ENCODE results near the gene SORL1.

The SORL1 gene

GRCh38 chr11:121517996-121518395 lies 65.9 kb downstream of the SORL1 start:
- no peak for TF ChIP-seq USF1 (IDR thresholded peaks at IDR 0.05)
- TF ChIP-seq CREB1 (IDR thresholded peaks at IDR 0.05; ENCODE audit: low read depth): no peak
- TF ChIP-seq TCF12 (IDR thresholded peaks at IDR 0.05; ENCODE audit: low read depth): no peak
- TF ChIP-seq EP300 (IDR thresholded peaks at IDR 0.05; ENCODE audit: borderline replicate concordance): no peak
- no peak for TF ChIP-seq YY1 (IDR thresholded peaks at IDR 0.05; ENCODE audit: low read depth)
- no peak for TF ChIP-seq NFIC (IDR thresholded peaks at IDR 0.05)
- no peak for TF ChIP-seq FOXM1 (IDR thresholded peaks at IDR 0.05; ENCODE audit: borderline replicate concordance, low read depth)
- no peak for TF ChIP-seq RAD21 (IDR thresholded peaks at IDR 0.05; ENCODE audit: low read depth)
- no peak for TF ChIP-seq EGR1 (IDR thresholded peaks at IDR 0.05)
- no peak for TF ChIP-seq CEBPB (IDR thresholded peaks at IDR 0.05)
- TF ChIP-seq ZBTB7A (IDR thresholded peaks at IDR 0.05; ENCODE audit: low read depth): no peak
- TF ChIP-seq, protein P1, sequence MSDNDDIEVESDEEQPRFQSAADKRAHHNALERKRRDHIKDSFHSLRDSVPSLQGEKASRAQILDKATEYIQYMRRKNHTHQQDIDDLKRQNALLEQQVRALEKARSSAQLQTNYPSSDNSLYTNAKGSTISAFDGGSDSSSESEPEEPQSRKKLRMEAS (IDR thresholded peaks at IDR 0.05): no peak
- no peak for TF ChIP-seq TAF1 (IDR thresholded peaks at IDR 0.05; ENCODE audit: low read depth)
- no peak for TF ChIP-seq REST (IDR thresholded peaks at IDR 0.05; ENCODE audit: low read depth)
- TF ChIP-seq TEAD4 (IDR thresholded peaks at IDR 0.05): no peak

DNA sequence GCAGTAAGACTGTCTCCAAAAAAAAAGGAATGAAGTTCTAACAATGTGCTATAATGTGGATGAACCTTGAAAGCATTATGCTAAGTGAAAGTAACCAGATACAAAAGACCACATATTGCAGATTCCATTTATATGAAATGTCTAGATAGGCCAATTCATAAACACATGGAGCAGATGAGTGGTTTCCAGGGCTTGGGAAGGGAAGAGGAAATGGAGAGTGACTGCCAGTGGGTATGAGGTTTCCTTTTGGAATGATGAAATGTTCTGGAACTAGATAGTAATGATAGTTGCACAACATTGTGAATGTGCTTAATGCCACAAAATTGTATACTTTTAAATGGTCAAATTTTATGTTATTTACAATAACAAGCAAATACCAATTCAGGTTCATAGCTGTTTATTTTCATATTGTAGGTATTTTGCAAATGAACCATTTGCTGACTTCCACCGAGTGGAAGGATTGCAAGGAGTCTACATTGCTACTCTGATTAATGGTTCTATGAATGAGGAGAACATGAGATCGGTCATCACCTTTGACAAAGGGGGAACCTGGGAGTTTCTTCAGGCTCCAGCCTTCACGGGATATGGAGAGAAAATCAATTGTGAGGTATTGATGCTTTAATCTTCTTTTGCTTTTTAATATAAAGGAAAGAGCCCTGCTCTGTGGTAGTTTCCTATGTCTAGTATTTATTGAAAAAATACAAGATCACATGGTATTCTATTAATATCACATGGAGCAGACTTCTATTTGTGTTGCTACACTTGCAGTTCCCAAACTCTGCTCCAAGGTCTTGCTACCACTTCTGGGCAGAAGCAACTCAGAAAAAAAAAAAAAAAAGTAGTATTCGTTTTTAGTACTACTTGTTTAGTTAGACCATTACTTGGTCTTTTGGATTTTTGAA lies 68.4 kb downstream of the SORL1 start:
- TF ChIP-seq USF1 (IDR thresholded peaks at IDR 0.05) (no peak), REST (IDR thresholded peaks at IDR 0.05; ENCODE audit: low read depth) (no peak), YY1 (IDR thresholded peaks at IDR 0.05; ENCODE audit: low read depth) (no peak), FOXM1 (IDR thresholded peaks at IDR 0.05; ENCODE audit: borderline replicate concordance, low read depth) (no peak), EGR1 (IDR thresholded peaks at IDR 0.05) (no peak), EP300 (IDR thresholded peaks at IDR 0.05; ENCODE audit: borderline replicate concordance) (no peak), TEAD4 (IDR thresholded peaks at IDR 0.05) (no peak), CEBPB (IDR thresholded peaks at IDR 0.05) (no peak)

DNA sequence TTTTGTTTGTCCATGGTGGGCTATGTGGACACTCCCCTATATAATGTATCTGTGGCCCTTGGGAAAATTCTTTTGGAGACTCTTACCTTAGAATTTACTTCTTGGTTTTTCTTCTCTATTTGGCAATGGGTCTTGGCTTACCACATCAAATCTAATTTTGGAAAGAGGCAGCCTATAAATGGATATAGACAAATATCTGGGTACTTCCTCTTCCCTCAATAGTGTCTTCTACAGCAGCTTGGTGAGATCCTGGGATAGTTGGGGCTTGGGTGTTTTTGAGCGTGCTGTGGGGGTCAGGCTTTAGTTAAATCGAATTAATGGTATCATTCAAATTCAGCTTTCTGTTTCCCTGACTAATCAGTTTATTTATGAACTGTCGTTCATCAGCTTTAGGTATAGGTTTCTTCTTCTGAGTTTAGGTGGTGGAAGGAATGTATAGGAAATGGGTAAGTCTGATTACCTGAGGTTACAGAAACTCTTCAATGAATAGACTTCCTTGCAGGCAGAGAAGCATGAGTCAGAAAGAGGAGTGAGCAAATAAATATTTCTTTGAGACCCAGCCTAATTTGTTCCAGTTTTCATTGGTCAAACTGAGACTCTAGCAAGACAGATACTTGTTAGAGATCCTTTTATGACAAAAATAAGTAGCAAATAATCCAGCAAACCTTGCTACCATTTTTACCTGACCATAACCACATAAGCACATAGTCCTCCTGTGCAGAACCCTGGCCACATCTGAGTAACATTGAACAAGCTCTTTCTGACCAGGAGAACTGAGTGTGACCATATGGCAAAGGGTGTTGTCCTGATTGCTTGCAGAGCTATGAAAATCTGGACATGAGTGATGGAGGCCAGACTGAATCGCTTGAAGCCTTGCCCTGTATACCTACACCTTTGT lies 69.3 kb downstream of the SORL1 start:
- TF ChIP-seq YY1 (IDR thresholded peaks at IDR 0.05; ENCODE audit: low read depth): no peak
- TF ChIP-seq, protein P1 (IDR thresholded peaks at IDR 0.05): no peak

- TF ChIP-seq RAD21 (IDR thresholded peaks at IDR 0.05; ENCODE audit: low read depth): no peak
- no peak for TF ChIP-seq ZBTB7A (IDR thresholded peaks at IDR 0.05; ENCODE audit: low read depth)
- no peak for TF ChIP-seq FOXM1 (IDR thresholded peaks at IDR 0.05; ENCODE audit: borderline replicate concordance, low read depth)
- TF ChIP-seq TAF1 (IDR thresholded peaks at IDR 0.05; ENCODE audit: low read depth): no peak
- TF ChIP-seq REST (IDR thresholded peaks at IDR 0.05; ENCODE audit: low read depth): no peak
- no peak for TF ChIP-seq EP300 (IDR thresholded peaks at IDR 0.05; ENCODE audit: borderline replicate concordance)
- no peak for TF ChIP-seq TEAD4 (IDR thresholded peaks at IDR 0.05)
- no peak for TF ChIP-seq CEBPB (IDR thresholded peaks at IDR 0.05)
- TF ChIP-seq YY1 (IDR thresholded peaks at IDR 0.05; ENCODE audit: low read depth): no peak
- TF ChIP-seq EGR1 (IDR thresholded peaks at IDR 0.05): no peak
- TF ChIP-seq USF1 (IDR thresholded peaks at IDR 0.05): no peak
- TF ChIP-seq TCF12 (IDR thresholded peaks at IDR 0.05; ENCODE audit: low read depth): no peak
- no peak for TF ChIP-seq NFIC (IDR thresholded peaks at IDR 0.05)
- TF ChIP-seq CREB1 (IDR thresholded peaks at IDR 0.05; ENCODE audit: low read depth): no peak
- TF ChIP-seq, protein P1 (IDR thresholded peaks at IDR 0.05): no peak
These were observed 70.2 kb downstream of the SORL1 start for GRCh38 chr11:121522043-121522941.
